ENCODE measurements around the gene FCHSD1.

DNA sequence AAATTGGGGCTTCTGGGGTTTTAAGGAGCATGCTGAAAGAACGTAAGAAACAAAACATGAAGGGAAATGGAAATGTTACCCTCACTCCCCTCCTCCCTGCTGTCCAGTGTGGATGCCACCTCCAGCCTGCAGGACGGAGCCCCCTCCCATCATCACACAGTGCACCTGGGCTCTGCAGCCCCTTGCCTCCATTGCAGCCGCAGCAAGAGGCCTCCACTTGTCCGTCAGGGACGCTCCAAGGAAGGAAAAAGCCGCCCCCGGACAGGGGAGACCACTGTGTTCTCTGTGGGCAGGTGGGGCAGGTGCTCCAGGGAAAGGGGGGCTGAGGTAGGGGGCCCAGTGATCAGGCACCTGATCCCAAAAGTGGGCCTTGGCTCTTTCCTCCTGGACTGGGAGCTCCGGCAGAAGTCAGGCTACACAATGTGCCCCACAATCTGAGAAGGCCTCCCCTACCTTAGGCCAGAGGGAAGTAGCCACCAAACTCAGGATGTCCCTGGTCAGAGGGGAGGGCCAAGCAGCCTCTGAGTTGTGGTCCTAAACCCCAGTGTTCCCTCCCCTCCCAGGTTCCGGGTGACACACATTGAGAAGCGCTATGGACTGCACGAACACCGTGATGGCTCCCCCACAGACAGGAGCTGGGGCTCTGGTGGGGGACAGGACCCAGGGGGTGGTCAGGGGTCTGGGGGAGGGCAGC is 11.7 kb downstream of the FCHSD1 start:
- TF ChIP-seq, protein P1, sequence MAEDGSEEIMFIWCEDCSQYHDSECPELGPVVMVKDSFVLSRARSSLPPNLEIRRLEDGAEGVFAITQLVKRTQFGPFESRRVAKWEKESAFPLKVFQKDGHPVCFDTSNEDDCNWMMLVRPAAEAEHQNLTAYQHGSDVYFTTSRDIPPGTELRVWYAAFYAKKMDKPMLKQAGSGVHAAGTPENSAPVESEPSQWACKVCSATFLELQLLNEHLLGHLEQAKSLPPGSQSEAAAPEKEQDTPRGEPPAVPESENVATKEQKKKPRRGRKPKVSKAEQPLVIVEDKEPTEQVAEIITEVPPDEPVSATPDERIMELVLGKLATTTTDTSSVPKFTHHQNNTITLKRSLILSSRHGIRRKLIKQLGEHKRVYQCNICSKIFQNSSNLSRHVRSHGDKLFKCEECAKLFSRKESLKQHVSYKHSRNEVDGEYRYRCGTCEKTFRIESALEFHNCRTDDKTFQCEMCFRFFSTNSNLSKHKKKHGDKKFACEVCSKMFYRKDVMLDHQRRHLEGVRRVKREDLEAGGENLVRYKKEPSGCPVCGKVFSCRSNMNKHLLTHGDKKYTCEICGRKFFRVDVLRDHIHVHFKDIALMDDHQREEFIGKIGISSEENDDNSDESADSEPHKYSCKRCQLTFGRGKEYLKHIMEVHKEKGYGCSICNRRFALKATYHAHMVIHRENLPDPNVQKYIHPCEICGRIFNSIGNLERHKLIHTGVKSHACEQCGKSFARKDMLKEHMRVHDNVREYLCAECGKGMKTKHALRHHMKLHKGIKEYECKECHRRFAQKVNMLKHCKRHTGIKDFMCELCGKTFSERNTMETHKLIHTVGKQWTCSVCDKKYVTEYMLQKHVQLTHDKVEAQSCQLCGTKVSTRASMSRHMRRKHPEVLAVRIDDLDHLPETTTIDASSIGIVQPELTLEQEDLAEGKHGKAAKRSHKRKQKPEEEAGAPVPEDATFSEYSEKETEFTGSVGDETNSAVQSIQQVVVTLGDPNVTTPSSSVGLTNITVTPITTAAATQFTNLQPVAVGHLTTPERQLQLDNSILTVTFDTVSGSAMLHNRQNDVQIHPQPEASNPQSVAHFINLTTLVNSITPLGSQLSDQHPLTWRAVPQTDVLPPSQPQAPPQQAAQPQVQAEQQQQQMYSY (CRISPR knock-in tag; IDR thresholded peaks at IDR 0.05), result no peak
- TF ChIP-seq, protein P2, sequence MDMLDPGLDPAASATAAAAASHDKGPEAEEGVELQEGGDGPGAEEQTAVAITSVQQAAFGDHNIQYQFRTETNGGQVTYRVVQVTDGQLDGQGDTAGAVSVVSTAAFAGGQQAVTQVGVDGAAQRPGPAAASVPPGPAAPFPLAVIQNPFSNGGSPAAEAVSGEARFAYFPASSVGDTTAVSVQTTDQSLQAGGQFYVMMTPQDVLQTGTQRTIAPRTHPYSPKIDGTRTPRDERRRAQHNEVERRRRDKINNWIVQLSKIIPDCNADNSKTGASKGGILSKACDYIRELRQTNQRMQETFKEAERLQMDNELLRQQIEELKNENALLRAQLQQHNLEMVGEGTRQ (IDR thresholded peaks at IDR 0.05; ENCODE audit: borderline replicate concordance, low read depth, low read length), result no peak
- TF ChIP-seq CBX3 (IDR thresholded peaks at IDR 0.05; ENCODE audit: borderline replicate concordance, low read depth) (no peak), RCOR1 (conservative IDR thresholded peaks at IDR 0.05; ENCODE audit: low read depth, low read length) (no peak), NR2C2 (IDR thresholded peaks at IDR 0.05; ENCODE audit: borderline replicate concordance, control insufficient read depth, insufficient read length, low read depth) (no peak), ATF7 (IDR thresholded peaks at IDR 0.05; ENCODE audit: low read depth) (no peak), KDM1A (IDR thresholded peaks at IDR 0.05; ENCODE audit: borderline replicate concordance) (no peak), ZNF274 (IDR thresholded peaks at IDR 0.05; ENCODE audit: insufficient read depth, insufficient read length) (no peak), PBX3 (IDR thresholded peaks at IDR 0.05; ENCODE audit: insufficient replicate concordance, low read depth, low read length) (no peak), NFXL1 (IDR thresholded peaks at IDR 0.05; ENCODE audit: borderline replicate concordance) (no peak), CBFB (IDR thresholded peaks at IDR 0.05; ENCODE audit: low read depth) (no peak), TCF3 (IDR thresholded peaks at IDR 0.05; ENCODE audit: borderline replicate concordance, insufficient read depth, low read depth, low read length) (no peak)
- TF ChIP-seq, protein P3, sequence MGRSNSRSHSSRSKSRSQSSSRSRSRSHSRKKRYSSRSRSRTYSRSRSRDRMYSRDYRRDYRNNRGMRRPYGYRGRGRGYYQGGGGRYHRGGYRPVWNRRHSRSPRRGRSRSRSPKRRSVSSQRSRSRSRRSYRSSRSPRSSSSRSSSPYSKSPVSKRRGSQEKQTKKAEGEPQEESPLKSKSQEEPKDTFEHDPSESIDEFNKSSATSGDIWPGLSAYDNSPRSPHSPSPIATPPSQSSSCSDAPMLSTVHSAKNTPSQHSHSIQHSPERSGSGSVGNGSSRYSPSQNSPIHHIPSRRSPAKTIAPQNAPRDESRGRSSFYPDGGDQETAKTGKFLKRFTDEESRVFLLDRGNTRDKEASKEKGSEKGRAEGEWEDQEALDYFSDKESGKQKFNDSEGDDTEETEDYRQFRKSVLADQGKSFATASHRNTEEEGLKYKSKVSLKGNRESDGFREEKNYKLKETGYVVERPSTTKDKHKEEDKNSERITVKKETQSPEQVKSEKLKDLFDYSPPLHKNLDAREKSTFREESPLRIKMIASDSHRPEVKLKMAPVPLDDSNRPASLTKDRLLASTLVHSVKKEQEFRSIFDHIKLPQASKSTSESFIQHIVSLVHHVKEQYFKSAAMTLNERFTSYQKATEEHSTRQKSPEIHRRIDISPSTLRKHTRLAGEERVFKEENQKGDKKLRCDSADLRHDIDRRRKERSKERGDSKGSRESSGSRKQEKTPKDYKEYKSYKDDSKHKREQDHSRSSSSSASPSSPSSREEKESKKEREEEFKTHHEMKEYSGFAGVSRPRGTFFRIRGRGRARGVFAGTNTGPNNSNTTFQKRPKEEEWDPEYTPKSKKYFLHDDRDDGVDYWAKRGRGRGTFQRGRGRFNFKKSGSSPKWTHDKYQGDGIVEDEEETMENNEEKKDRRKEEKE (IDR thresholded peaks at IDR 0.05), result no peak
- TF ChIP-seq, protein P4, sequence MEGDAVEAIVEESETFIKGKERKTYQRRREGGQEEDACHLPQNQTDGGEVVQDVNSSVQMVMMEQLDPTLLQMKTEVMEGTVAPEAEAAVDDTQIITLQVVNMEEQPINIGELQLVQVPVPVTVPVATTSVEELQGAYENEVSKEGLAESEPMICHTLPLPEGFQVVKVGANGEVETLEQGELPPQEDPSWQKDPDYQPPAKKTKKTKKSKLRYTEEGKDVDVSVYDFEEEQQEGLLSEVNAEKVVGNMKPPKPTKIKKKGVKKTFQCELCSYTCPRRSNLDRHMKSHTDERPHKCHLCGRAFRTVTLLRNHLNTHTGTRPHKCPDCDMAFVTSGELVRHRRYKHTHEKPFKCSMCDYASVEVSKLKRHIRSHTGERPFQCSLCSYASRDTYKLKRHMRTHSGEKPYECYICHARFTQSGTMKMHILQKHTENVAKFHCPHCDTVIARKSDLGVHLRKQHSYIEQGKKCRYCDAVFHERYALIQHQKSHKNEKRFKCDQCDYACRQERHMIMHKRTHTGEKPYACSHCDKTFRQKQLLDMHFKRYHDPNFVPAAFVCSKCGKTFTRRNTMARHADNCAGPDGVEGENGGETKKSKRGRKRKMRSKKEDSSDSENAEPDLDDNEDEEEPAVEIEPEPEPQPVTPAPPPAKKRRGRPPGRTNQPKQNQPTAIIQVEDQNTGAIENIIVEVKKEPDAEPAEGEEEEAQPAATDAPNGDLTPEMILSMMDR (IDR thresholded peaks at IDR 0.05 in 2 of 3, conservative IDR thresholded peaks at IDR 0.05 in 1 of 3; ENCODE audit: control insufficient read depth in 2 of 3, extremely low read depth in 1 of 3, insufficient read depth in 1 of 3, low read depth in 3 of 3, low read length in 3 of 3), result no peak
